GM18502 (cell line): ENCODE measurements around the gene GMEB2.
"Not testable (repeated sequence)": the region's sequence is repeated elsewhere in the genome, so short reads cannot be mapped to it uniquely, and the experiment has no call there.

Experiments used
- ATAC-seq: cut with Tn5 transposase; IDR thresholded peaks from one replicate; pipeline ENCODE4 v1.9.1; 2021; ENCODE audit warnings: mild to moderate bottlenecking; ENCODE audit not compliant: unreplicated experiment, poor library complexity

Gene GMEB2, protein sequence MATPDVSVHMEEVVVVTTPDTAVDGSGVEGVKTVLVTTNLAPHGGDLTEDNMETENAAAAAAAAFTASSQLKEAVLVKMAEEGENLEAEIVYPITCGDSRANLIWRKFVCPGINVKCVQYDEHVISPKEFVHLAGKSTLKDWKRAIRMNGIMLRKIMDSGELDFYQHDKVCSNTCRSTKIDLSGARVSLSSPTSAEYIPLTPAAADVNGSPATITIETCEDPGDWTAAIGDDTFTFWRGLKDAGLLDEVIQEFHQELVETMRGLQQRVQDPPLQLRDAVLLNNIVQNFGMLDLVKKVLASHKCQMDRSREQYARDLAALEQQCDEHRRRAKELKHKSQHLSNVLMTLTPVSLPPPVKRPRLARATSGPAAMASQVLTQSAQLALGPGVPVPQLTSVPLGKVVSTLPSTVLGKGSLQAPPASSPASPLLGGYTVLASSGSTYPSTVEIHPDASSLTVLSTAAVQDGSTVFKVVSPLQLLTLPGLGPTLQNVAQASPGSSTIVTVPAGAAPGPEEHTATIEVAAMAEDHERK

DNA sequence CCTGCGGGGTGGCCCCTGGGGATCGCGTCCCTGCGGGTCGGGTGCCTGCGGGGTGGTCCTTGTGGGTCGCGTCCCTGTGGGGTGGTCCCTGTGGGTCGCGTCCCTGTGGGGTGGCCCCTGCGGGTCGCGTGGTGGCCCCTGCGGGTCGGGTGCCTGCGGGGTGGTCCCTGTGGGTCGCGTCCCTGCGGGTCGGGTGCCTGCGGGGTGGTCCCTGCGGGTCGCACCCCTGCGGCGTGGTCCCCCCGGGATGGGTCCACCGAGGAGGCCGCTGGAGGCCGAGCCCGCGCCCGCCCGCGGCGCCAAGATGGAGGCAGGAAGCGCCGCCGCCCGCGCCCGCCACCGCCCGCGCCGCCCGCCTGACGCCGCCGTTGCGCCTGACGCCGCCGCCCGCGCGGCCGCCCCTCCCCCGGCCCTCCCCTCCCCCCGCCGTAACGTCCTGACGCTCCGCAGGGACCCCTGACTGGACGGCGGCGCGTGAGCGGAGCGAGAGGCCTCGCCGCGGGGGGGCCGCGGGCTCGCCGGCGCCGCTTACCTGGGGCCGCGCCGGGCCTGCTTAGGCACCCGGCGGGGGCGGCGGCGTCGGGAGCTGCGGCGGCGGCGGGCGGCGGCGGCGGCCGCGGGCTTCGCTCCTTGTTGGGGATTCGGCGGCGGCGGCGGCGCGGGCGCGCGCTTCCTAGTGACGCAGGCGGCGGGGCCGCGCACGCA lies at the start of gene GMEB2:
GMEB2 (minus strand) TSS at position 678 of the 705 bp plus-strand sequence. CDS start 7,704 bp downstream, outside the sequence.
- peak; percentile 53 for ATAC-seq

DNA sequence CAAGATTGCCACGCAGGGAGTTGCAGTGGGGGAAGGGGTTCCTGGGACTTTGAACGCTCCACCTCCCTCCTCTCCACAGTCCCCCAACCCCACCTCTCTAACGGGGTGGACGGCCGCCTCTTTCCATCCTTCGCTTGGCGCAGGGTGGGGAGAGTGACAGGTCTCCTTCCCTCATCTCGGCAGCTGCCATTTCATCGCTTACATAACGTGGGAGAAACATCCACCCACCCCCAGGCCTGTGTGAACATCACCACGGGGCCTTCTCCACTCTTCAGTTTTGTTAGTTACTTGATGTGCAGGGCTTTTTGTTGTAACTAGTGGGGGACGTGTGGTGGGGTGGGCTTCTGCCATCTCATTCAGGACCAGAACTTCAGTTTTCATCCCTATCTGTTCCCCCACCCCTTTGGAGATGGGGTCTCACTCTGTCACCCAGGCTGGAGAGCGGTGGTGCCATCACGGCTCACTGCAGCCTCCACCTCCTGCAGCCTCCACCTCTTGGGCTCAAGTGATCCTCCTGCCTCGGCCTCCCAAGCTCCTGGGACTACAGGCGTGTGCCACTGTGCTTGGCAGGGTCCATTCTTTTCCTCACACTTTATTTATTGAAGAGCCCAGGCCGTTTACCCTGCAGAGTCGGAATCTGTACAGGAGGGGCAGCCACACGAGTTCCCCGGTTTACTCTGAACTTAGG lies 48.9 kb upstream of the GMEB2 start:
- no peak for ATAC-seq

DNA sequence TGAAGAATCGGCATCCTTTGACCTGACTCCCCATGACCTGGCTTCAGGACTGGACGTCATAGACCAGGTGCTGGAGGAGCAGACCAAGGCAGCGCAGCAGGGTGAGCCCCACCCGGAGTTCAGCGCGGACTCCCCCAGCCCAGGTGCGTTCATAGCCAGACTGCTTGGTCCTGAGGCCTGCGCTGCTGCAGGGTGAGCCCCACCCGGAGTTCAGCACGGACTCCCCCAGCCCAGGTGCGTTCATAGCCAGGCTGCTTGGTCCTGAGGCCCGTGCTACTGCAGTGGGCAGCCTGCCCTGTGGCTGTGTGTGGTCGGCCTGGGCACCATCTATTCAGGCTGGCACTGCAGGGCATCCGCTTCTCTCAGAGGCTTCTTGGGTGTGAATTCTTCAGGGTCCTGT lies 47.0 kb upstream of the GMEB2 start:
- ATAC-seq, result no peak

DNA sequence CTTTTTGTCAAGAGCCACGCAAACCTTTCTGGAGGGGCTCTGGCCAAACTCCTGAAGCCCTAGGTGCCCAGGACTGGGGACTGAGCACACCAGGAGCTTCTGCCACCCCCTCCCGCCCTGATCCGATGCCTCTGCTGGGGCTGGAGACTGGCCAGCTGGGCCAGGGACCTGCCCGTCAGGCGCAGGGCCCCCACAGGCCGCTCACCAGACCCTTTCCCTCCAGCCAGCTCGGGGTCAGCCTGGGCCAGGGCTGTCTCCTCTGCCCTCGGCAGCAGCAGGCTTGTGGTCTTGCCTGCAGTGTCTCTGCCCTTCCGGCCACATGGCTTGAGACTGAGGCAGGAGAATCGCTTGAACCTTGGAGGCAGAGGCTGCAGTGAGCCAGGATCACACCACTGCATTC lies 45.8 kb upstream of the GMEB2 start:
- ATAC-seq, result no peak

DNA sequence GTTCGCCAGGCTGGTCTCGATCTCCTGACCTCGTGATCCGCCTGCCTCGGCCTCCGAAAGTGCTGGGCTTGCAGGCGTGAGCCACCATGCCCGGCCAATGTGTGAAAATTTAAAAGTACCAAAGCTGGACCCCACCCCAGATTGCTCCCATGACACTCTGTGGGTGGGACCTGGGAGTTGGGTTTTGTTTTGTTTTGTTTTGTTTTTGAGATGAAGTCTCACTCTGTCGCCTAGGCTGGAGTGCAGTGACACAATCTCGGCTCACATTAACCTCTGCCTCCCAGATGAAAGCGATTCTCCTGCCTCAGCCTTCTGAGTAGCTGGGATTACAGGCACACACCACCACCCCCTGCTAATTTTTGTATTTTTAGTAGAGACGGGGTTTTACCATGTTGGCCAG lies 44.8 kb upstream of the GMEB2 start:
- ATAC-seq, result not testable (repeated sequence)

DNA sequence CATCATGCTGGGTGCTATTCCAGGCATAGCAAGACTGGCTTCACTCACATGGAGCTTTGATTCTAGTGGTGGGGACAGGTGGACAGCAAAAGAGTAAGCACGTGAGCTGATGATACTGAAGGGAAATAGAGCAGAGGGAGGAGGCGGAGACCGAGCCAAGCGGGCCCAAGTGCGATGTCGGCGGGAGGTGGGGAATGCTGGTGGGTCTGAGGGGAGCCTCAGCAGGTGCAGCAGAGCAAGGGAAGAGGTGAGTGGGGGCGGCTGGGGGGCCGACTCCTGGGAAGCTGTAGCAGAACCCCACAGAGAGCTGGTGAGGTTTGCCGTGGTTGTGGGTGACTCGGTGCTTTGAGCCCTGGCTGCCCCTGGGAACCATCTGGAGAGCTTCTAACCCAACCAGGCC lies 41.5 kb upstream of the GMEB2 start:
- no peak for ATAC-seq

DNA sequence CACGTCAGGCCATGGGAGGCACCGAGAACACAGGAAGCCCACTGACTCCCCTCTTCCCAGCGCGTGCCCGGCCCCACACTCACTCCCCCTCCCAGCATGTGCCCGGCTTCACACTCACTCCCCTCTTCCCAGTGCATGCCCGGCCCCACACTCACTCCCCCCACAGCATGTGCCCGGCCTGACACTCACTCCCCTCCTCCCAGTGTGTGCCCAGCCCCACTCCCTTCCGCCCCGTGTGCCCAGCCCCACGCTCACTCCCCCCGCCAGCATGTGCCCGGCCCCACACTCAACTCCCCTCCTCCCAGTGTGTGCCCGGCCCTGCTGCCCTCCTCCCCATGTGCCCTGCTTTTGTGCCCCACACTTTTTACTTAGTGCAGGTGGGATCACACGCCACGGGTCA lies 41.0 kb upstream of the GMEB2 start:
- ATAC-seq, result no peak

DNA sequence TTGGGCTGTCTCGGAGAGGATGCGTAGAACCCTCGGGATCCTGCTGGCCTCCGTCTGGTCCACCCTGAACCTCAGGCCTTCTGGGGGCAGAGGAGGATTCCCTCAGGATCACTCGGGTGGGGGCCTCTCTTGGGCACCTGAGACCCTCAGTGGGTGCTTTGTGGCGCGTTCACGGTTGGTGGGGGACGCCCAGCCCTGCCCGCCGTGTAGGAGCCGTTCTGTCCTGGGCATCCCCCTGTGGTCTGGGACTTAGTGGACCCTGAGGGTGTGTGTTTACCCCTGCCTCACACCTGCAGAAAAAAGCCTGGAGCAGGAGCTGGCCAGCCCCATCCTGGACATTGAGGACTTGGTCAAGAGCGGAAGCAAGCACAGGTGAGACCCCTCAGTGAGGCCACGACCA lies 38.8 kb upstream of the GMEB2 start:
- no peak for ATAC-seq

DNA sequence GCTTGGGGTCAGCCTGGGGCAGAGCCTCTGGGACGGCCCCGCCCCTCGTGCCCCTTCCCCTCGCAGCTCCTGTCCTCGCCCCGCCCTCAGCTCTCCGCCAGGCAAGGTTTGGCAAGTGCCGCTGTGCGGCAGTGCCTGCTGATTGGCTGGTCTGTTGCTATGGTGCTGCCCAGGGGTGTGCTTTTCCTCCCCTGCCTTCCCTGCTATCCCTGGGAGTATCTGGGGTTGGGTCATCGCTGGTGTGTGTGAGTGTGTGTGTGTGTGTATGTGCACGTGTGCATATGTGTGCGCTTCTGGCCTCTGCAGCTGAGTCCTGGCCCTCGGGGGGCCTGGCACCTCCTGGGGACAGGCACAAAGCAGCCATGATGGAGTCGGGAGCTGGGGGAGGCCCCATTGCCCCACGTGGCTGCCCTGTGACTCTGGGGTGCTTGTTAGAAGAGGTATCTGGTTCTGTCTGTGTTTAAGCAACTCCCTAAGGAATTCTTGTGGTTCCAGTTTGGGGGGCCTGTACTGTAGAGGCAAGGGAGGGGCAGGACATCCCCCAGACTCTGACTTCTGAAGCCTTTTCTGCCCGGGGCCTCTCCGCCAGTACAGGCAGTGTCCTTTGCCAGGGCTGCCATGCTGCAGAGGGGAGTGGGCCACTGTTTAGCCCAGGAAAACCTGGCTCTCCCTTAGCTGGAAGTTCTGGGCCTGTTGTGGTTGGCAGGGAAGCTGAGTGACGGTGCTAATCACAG lies 38.1 kb upstream of the GMEB2 start:
- ATAC-seq, result no peak

DNA sequence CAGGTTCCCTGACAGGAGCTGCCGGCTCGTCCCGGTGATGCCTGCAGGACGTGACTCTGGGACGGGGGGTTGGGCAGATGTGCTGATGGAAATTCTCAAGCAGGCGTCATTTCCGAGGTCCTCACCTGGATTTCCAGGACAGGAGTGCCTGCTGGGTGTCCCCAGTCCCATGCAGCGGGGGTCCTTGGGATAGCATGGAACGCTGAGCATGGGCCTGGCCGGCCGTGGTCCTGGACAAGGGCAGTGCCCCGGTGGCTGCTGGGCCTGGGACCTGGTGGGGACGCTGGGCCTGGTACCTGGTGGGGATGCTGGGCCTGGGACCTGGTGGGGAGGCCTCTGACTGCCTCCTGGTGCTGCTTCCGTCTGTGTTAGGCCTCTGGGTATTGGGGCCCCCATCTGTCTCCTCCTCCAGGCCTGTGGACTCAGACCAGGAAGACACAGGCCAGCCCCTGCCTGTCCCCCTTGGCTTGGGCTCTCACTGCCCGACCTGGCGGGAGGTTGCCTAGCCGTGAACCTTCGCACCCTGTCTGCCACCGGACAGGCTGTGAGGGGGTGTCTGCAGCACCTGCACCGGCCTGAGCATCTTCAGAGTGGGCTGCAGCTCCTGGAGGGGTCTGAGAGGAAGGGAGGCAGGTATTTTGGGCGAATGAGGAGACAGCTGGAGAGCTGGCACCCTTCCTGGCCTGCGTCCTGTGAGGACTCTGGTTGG lies 37.4 kb upstream of the GMEB2 start:
- no peak for ATAC-seq

DNA sequence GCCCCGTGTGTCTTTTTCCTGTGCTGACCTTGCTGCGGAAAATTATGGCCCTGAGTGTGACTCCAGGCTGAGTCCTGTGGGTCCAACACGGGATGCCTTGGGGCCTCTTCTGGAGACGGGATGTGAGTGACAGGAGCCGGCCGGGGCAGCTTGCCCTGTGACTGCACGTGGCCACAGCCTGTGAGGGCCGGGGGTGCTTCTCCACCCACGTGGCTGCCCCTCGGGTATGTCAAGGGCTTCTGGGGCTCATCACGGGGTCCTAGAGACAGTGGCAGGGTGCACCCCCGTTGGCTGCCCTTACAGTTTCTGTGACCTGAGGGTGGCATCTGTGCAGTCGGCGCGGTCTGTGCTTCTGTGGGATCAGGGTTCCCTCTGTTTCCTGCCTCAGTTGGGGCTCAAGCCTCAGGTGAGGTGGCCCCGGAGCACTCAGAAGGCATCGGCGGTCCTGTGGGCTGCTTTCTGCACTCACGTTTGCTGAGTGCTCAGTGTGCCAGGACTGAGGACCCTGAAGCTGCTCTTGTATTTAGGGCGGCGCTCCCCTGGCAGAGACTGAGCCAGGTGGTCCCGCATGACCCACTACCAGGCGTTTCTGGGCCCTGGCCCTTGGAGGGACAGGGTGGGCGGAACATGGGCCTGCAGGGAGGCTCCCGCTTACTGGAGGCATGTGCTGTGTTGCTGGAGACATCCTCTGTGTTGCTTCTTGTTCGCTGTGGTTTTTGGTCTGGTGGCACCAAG lies 36.6 kb upstream of the GMEB2 start:
- no peak for ATAC-seq

DNA sequence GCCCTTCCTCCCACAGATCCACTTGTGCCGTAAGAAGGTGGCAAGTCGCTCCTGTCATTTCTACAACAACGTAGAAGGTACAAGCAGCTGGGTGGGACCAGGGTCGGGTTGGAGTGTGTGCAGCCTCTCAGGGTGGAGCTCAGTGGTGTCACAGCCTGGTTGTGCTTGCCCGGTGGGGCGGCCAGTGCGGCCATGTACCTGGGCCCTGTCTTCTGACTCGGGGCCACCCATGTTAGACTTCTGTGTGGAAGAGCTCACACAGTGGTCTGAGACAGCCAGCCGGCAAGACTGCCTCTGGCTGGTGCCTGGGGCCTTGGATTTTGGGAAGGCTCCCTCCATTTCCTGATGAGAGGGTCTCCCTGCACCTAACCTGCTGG lies 35.9 kb upstream of the GMEB2 start:
- no peak for ATAC-seq

DNA sequence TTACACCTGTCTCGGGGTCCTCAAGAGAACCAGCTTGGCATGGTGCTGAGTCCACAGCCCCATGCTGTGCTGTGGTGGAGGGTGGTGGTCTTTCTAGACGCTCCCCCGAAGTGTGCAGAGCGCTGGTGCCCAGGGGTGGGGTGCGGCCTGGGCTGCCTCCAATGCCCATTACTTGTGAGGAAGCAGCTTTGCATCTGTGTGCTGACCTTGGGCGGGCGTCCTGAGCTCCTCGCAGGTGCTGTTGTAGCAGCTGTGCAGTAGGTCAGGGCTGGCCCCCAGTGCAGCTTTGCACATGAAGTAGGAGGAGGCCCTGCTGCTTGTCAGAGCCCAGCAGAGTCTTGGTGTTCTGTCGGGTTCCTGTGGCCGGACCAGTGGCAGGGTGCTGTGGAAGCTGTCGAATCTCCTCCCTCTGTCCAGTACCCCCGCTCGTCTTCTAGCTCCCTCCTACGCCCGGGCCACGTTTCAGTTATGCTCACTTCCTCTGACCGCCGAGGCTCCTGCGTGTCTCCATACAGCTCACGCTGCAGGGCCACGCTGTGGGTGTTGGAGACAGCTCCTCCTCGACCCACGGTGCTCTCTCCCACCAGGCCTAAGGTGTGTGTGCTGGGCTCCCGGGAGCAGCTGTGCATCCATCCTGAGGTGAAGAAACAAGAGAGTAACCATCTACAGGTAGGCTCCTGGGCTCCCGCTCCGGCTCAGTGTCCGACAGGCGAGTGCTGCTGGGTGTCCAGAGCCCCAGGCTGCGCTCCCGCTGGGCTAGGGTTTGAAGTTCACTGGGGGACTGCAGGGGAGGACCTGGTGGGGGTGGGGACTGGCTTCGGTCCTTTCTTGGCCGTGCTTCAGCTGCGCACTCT lies 35.3 kb upstream of the GMEB2 start:
- ATAC-seq, result no peak

DNA sequence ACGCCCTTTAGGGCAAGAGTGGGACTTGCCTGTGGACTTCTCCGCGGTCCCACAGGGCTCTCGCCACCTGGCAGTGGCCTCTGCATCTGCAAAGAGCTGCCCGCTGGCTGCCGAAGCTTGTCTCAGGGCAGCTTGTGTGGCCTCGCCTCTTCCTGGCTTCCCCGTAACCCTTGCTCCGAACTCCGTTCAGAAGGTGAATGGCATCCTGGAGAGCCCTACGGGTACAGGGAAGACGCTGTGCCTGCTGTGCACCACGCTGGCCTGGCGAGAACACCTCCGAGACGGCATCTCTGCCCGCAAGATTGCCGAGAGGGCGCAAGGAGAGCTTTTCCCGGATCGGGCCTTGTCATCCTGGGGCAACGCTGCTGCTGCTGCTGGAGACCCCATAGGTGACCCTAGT lies 34.2 kb upstream of the GMEB2 start:
- no peak for ATAC-seq

DNA sequence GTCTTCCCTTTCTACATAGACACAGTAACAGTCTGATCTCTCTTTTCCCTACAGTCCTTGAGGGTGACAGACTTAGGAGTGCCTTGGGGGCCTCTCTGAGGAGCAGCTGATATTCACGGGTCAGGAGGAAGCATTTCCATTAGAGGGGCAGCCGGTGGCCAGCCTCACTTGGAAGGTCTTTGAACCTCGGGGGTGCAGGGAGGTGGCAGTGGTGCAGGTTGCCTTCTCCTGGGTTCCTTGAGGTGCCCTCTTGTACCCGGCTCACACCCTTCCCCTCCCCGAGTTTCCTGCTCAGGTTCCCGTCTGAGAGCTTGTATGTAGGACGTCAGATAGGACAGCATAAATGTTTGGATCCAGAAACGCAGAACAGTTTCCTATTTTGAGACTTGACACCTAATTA lies 33.7 kb upstream of the GMEB2 start:
- ATAC-seq, result no peak

DNA sequence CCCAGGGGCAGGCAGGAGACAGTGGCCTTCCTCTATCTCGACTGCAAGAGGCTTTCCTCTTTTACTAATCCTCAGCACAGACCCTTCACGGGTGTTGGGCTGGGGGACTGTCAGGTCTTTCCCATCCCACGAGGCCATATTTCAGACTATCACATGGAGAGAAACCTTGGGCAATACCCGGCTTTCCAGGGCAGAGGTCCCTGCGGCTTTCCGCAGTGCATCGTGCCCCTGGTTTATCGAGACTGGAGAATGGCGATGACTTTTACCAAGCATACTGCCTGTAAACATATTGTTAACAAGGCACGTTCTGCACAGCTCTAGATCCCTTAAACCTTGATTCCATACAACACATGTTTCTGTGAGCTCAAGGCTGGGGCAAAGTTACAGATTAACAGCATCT lies 33.3 kb upstream of the GMEB2 start:
- not testable (repeated sequence) for ATAC-seq

DNA sequence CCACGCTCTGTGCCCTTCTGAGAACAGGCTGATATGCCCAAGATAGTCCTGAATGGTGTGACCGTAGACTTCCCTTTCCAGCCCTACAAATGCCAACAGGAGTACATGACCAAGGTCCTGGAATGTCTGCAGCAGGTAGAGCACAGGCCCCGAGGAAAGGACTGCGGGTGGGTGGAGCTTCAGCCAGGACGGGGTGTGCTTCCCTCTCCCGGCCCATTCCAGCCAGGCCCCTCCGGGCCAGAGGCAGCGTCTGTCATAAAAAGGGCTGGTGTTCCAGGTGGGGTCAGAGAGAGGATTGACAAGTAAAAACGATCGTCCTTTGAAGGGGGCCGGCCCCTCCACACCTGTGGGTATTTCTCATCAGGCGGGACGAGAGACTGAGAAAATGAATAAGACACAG lies 32.5 kb upstream of the GMEB2 start:
- no peak for ATAC-seq

DNA sequence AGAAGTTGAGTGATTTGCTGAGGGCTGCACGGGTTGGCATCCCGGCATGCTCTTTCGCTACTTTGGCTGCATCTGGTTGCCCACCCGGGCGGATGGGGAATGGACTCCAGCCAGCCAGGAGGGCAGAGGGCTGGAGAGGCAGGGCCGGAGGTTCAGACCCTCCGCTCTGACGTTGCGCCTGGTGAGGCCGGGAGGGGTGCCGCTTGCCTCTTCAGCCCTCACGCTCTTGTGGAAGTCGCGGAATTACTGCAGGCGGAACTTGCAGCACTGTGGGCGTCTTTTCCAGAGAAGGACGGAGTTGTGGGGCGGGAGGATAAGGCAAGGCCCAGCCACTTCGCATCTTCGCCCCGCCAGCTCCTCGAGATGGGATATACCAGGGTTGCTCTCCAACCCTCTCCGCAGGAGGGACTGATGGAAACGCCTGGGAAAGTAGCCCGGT lies 31.9 kb upstream of the GMEB2 start:
- peak; percentile 23 for ATAC-seq
